ACC112 (cell line): ENCODE measurements around the gene BEND3.
"Not testable (repeated sequence)": the region's sequence is repeated elsewhere in the genome, so short reads cannot be mapped to it uniquely, and the experiment has no call there.

ENCODE experiments used
- H2AFZ ChIP-seq: fragments of 200-600 bp; sonication (generic); one replicate; pipeline ENCODE4 v1.6.0; 2017; ENCODE audit warnings: antibody characterized with exemption, low read length; ENCODE audit not compliant: unreplicated experiment
- H3K27ac ChIP-seq: fragments of 200-600 bp; sonication (generic); 2 replicates; pipeline ENCODE4 v1.5.1; 2014; ENCODE audit warnings: low read depth, mild to moderate bottlenecking, antibody characterized with exemption, low read length, moderate library complexity
- H3K27me3 ChIP-seq: fragments of 200-600 bp; sonication (generic); 2 replicates; pipeline ENCODE4 v1.6.1; 2014; ENCODE audit warnings: mild to moderate bottlenecking, antibody characterized with exemption, low read length, moderate library complexity, mixed read lengths; ENCODE audit not compliant: insufficient read depth
- H3K36me3 ChIP-seq: fragments of 200-600 bp; sonication (generic); 2 replicates; pipeline ENCODE4 v1.6.1; 2016; ENCODE audit warnings: mild to moderate bottlenecking, antibody characterized with exemption, low read length, moderate library complexity, mixed read lengths; ENCODE audit not compliant: insufficient read depth
- H3K4me1 ChIP-seq: fragments of 200-600 bp; sonication (generic); one replicate; pipeline ENCODE4 v1.6.1; 2016; ENCODE audit warnings: low read length, mixed read lengths; ENCODE audit not compliant: insufficient read depth, unreplicated experiment, control insufficient read depth
- H3K4me3 ChIP-seq: fragments of 200-600 bp; sonication (generic); 2 replicates; pipeline ENCODE4 v1.5.1; 2014; ENCODE audit warnings: mild to moderate bottlenecking, low read depth, low read length
- H3K79me2 ChIP-seq: fragments of 200-600 bp; sonication (generic); one replicate; pipeline ENCODE4 v1.6.0; 2016; ENCODE audit warnings: low read length; ENCODE audit not compliant: control insufficient read depth, unreplicated experiment, insufficient read depth

Gene BEND3

GRCh38 chr6:107121266-107121665 is 6.0 kb upstream of the BEND3 start:
- no peaks in the 10 kb centered on the region for H3K36me3 ChIP-seq
- peaks cover 6% of the 10 kb centered on the region for H3K4me1 ChIP-seq
- H3K79me2 ChIP-seq, result no peaks in the 10 kb centered on the region
- H3K4me3 ChIP-seq, result no peak overlapping the region
- H3K27ac ChIP-seq, result no peak overlapping the region
- no peak overlapping the region for H2AFZ ChIP-seq
- peaks cover 12% of the 10 kb centered on the region for H3K27me3 ChIP-seq

- Histone ChIP-seq H3K27ac (no peak overlapping the region), H3K79me2 (no peaks in the 10 kb centered on the region), H3K36me3 (no peaks in the 10 kb centered on the region), H3K4me3 (no peak overlapping the region), H3K4me1 (peaks cover 7% of the 10 kb centered on the region), H3K27me3 (peaks cover 12% of the 10 kb centered on the region), H2AFZ (no peak overlapping the region)
Measured at GRCh38 chr6:107120404-107120803, 5.1 kb upstream of the BEND3 start.

DNA sequence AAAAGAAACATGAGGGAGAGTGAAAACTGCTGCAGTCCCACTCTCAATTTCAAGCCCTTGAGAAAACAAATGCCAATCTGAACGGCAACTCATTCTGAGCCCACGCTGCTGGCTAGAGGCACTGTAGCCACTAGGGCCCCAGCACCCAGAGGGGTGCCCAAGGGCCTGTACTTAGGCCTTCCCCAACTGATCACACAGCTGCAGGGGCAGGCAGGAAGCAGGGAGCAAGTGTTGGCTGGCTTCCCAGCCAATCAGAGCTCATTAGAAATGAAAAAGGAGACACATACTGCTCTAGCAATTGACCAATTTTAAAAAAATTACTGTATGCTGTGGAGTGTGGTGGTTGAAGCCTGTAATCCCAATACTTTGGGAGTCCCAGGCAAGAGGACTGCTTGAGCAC is 3.7 kb upstream of the BEND3 start:
- Histone ChIP-seq H2AFZ (no peak overlapping the region), H3K27me3 (peaks cover 12% of the 10 kb centered on the region), H3K79me2 (no peaks in the 10 kb centered on the region), H3K4me3 (no peak overlapping the region), H3K36me3 (no peaks in the 10 kb centered on the region), H3K27ac (no peak overlapping the region), H3K4me1 (peaks cover 9% of the 10 kb centered on the region)

- not testable (repeated sequence) for H2AFZ ChIP-seq, H3K27ac ChIP-seq, H3K79me2 ChIP-seq, H3K36me3 ChIP-seq, H3K4me3 ChIP-seq
- H3K27me3 ChIP-seq, result peaks cover 12% of the 10 kb centered on the region
- peaks cover 13% of the 10 kb centered on the region for H3K4me1 ChIP-seq
Measured at GRCh38 chr6:107118540-107118939, 3.2 kb upstream of the BEND3 start.

DNA sequence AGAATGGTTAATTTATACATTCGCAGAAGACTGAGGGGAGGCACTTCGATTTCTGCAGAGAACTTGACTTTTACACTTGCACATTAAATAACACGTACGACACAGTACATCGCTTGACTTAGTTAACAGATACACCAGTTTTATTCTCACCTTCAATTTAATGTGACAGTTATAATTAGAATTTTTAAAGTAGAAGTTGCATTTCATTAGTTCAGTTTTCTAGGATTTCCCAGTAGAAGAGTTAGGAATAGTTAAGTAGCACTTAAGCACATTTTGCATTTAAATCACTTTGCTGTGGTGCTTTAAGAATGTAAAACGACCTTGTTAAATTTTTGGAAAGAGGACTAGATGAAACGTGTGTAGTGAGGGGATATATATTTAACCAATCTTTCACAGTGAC is 1.6 kb upstream of the BEND3 start:
- peak overlapping the region; percentile 87; the same call in 1 of the 2 replicates for H3K4me3 ChIP-seq
- peaks cover 12% of the 10 kb centered on the region for H3K27me3 ChIP-seq
- no peaks in the 10 kb centered on the region for H3K36me3 ChIP-seq
- H3K79me2 ChIP-seq, result no peaks in the 10 kb centered on the region
- H2AFZ ChIP-seq, result no peak overlapping the region
- H3K4me1 ChIP-seq, result peaks cover 15% of the 10 kb centered on the region
- no peak overlapping the region for H3K27ac ChIP-seq

DNA sequence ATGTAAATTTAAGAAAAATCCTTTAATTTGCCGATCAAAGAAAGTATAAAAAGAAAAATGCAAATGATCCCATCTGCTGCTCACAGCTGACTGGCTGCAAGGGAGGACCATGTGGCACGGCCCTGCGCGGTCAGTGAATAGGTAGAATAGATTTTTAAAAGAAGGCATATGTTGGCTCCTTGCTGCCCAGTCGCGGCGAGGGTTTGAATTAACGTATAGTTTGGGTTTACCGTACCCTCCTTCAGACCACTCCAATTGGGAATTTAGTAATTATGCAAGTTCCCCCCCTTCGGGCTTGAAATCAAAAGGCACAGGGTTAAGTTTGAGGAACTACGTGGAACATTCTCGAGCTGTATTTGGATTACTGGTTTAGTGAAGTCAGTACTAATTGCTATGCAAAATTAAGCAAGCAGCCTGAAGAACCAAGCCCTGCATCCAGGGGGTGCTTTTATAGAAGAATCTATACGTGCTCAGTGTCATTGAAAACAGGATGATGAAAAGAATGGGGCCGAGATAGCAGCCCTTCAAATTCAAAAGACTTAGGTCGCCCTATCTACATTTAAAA is 1.1 kb upstream of the BEND3 start:
- peak overlapping the region; percentile 90 for H2AFZ ChIP-seq
- peaks cover 12% of the 10 kb centered on the region for H3K27me3 ChIP-seq
- H3K4me3 ChIP-seq, result peak overlapping the region; percentile 87
- H3K79me2 ChIP-seq, result no peaks in the 10 kb centered on the region
- H3K27ac ChIP-seq, result no peak overlapping the region
- peaks cover 15% of the 10 kb centered on the region for H3K4me1 ChIP-seq
- H3K36me3 ChIP-seq, result no peaks in the 10 kb centered on the region

DNA sequence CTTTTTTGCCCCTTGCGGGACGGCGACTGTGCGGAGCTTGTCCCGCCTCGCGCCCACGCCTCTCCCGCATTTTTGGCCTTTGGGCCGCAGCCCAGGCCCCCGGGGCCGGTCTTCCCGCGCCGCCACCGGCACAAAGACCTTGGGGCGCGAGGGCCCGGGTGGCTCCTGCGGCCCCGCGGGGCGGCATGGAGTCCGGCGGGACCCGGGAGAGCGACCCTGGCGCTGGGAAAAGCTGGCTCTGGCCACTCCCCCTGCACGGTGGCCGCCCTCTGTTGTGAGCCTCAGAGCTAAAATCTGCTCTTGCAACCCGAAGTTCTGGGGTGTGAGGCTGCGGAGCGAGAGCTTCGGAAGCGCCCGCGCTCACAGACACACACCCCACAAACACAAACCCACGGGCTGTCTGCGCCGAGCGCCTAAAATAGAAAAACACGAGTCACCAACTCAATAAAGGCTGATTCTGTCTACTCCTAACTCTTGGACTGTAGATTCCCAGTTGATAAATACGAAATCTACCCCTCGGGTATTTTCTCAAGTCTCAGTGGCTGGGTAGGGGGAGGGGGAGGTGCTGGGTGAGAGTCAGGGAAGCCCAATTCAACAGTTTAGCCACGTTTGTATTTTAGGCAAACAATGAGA is 496 bp upstream of the BEND3 start:
- Histone ChIP-seq H2AFZ (peak overlapping the region; percentile 68), H3K27ac (no peak overlapping the region), H3K36me3 (no peaks in the 10 kb centered on the region)

GRCh38 chr6:107114213-107114925 is 946 bp downstream of the BEND3 start:
- no peaks in the 10 kb centered on the region for H3K36me3 ChIP-seq
- H2AFZ ChIP-seq, result peak overlapping the region; percentile 68

More for the DNA sequence above, 496 bp upstream of the BEND3 start:
- Histone ChIP-seq H3K79me2 (no peaks in the 10 kb centered on the region), H3K4me3 (peak overlapping the region; percentile 87), H3K27me3 (peaks cover 12% of the 10 kb centered on the region), H3K4me1 (peaks cover 15% of the 10 kb centered on the region)

GRCh38 chr6:107110200-107110599 is 5.1 kb downstream of the BEND3 start:
- Histone ChIP-seq H2AFZ (no peak overlapping the region), H3K79me2 (no peaks in the 10 kb centered on the region), H3K27ac (no peak overlapping the region), H3K36me3 (no peaks in the 10 kb centered on the region), H3K4me3 (no peak overlapping the region), H3K27me3 (no peaks in the 10 kb centered on the region), H3K4me1 (peaks cover 8% of the 10 kb centered on the region)

More at GRCh38 chr6:107114213-107114925, 946 bp downstream of the BEND3 start:
- Histone ChIP-seq H3K27ac (no peak overlapping the region), H3K4me1 (peaks cover 15% of the 10 kb centered on the region), H3K79me2 (no peaks in the 10 kb centered on the region), H3K27me3 (peaks cover 12% of the 10 kb centered on the region), H3K4me3 (peak overlapping the region; percentile 75)

GRCh38 chr6:107108201-107108890 is 7.0 kb downstream of the BEND3 start:
- Histone ChIP-seq H3K79me2 (no peaks in the 10 kb centered on the region), H3K4me3 (no peak overlapping the region), H3K27ac (no peak overlapping the region), H2AFZ (no peak overlapping the region), H3K4me1 (peaks cover under 1% of the 10 kb centered on the region), H3K27me3 (no peaks in the 10 kb centered on the region), H3K36me3 (no peaks in the 10 kb centered on the region)
